Activated T-helper 17 cell treated with anti-CD3 and anti-CD28 coated beads, Interleukin-2, amount 50 U/mL, for 72 hours (primary cell): ENCODE measurements around the gene SFTPD. TPM values are rescaled to one million over a fixed set of nuclear protein-coding genes. Genes with fewer than 3 reads are reported as not detected.

Experiments used
- ATAC-seq: fragments of 150-1000 bp; cut with Tn5 transposase; replicated peaks from 2 replicates; pipeline ENCODE4 v1.10.0; 2021; ENCODE audit warnings: mild to moderate bottlenecking, moderate library complexity
- H3K27ac Mint-ChIP-seq: one replicate; pipeline ENCODE4 v1.8.0; 2022; ENCODE audit warnings: mixed read lengths
- H3K27me3 Mint-ChIP-seq: one replicate; pipeline ENCODE4 v1.8.0; 2022; ENCODE audit warnings: mixed read lengths
- H3K36me3 Mint-ChIP-seq: one replicate; pipeline ENCODE4 v1.8.0; 2022; ENCODE audit warnings: low read depth, mild to moderate bottlenecking, mixed read lengths
- H3K4me1 Mint-ChIP-seq: one replicate; pipeline ENCODE4 v1.8.0; 2022; ENCODE audit warnings: mixed read lengths
- H3K4me3 Mint-ChIP-seq: one replicate; pipeline ENCODE4 v1.8.0; 2022; ENCODE audit warnings: mild to moderate bottlenecking, mixed read lengths
- H3K9me3 Mint-ChIP-seq: one replicate; pipeline ENCODE4 v1.8.0; 2022; ENCODE audit warnings: mixed read lengths
- total RNA-seq, 2 donors: library from RNA; stranded (reverse); gene quantifications; one replicate each; pipeline ENCODE4 v1.2.3, GENCODE V29; 2022

The SFTPD gene
- total RNA-seq, 2 donors from 2014 or later, result not detected

- Mint-ChIP-seq H3K4me3 (no peak overlapping the region), H3K4me1 (peaks cover 4% of the 10 kb centered on the region), H3K9me3 (no peaks in the 10 kb centered on the region), H3K36me3 (no peaks in the 10 kb centered on the region), H3K27me3 (peaks cover 8% of the 10 kb centered on the region), H3K27ac (no peak overlapping the region)
- no peak for ATAC-seq
Measured at GRCh38 chr10:79938728-79939406, 10.0 kb downstream of the SFTPD start.

DNA sequence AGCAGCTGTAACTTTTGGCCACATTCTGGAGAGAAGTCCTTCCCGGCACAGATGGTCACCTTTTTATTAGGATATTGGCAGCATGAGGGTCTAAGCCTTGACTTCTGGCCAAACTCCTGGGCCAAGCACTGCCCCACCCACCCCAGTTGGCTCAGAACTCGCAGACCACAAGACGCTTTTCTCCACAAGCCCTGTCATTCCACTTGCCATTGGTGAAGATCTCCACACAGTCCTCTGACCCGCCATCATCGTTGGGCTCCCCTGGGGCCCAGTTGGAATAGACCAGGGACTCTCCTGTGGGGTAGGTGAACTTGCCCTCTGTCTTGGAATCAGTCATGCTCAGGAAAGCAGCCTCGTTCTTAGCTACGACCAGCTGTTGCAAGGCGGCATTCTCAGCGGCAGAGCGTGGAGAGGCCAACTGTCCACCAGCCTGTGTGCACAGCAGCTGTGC, 11.2 kb downstream of the SFTPD start:
- no peak overlapping the region for H3K27ac Mint-ChIP-seq
- H3K4me3 Mint-ChIP-seq, result no peak overlapping the region
- no peaks in the 10 kb centered on the region for H3K9me3 Mint-ChIP-seq
- H3K36me3 Mint-ChIP-seq, result no peaks in the 10 kb centered on the region
- ATAC-seq, result no peak
- peaks cover 11% of the 10 kb centered on the region for H3K27me3 Mint-ChIP-seq
- peaks cover 4% of the 10 kb centered on the region for H3K4me1 Mint-ChIP-seq

GRCh38 chr10:79936625-79937615, 12.0 kb downstream of the SFTPD start:
- H3K36me3 Mint-ChIP-seq, result no peaks in the 10 kb centered on the region
- H3K27ac Mint-ChIP-seq, result no peak overlapping the region
- H3K27me3 Mint-ChIP-seq, result peaks cover 17% of the 10 kb centered on the region
- H3K4me3 Mint-ChIP-seq, result no peak overlapping the region
- no peak for ATAC-seq
- no peaks in the 10 kb centered on the region for H3K9me3 Mint-ChIP-seq
- peaks cover 4% of the 10 kb centered on the region for H3K4me1 Mint-ChIP-seq

- Mint-ChIP-seq H3K9me3 (no peaks in the 10 kb centered on the region), H3K4me1 (peaks cover 4% of the 10 kb centered on the region), H3K27ac (no peak overlapping the region), H3K36me3 (no peaks in the 10 kb centered on the region), H3K4me3 (no peak overlapping the region), H3K27me3 (peaks cover 37% of the 10 kb centered on the region)
- no peak for ATAC-seq
Measured at GRCh38 chr10:79933961-79934360, 14.9 kb downstream of the SFTPD start.

DNA sequence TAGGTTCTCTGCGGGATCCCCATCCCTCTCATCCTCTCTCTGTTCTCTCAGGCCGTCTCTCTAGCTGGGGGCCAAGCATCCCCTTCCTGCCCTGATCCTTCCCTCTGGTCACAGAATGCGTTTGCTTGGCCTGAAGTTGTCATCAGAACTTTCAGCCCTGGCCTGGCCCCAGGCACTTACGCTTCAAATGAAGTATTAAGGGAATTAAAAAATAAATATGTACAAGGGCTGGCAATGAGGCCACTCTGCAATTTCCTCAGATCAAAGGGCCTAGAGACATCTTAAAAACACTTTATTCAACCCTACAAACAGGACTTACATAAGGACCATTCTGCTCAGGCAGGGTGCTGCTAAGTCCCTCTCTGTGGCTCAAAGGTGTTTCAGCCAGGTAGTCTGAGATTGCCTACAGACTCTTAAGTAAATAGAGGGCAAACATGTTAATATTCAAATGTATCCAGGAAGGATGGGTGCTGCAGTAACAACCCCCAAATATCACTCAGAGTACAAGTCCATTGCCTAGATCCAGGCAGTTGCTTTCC, 16.0 kb downstream of the SFTPD start:
- Mint-ChIP-seq H3K27me3 (peaks cover 34% of the 10 kb centered on the region), H3K27ac (no peak overlapping the region), H3K9me3 (no peaks in the 10 kb centered on the region), H3K4me1 (no peaks in the 10 kb centered on the region), H3K4me3 (no peak overlapping the region), H3K36me3 (no peaks in the 10 kb centered on the region)
- ATAC-seq, result no peak

GRCh38 chr10:79932307-79932706, 16.6 kb downstream of the SFTPD start:
- no peak overlapping the region for H3K27ac Mint-ChIP-seq
- H3K4me3 Mint-ChIP-seq, result no peak overlapping the region
- no peaks in the 10 kb centered on the region for H3K9me3 Mint-ChIP-seq
- H3K36me3 Mint-ChIP-seq, result no peaks in the 10 kb centered on the region
- no peak for ATAC-seq
- peaks cover 34% of the 10 kb centered on the region for H3K27me3 Mint-ChIP-seq
- no peaks in the 10 kb centered on the region for H3K4me1 Mint-ChIP-seq

GRCh38 chr10:79930751-79931150, 18.2 kb downstream of the SFTPD start:
- Mint-ChIP-seq H3K4me3 (no peak overlapping the region), H3K9me3 (no peaks in the 10 kb centered on the region), H3K27ac (no peak overlapping the region), H3K4me1 (no peaks in the 10 kb centered on the region), H3K36me3 (no peaks in the 10 kb centered on the region), H3K27me3 (peaks cover 34% of the 10 kb centered on the region)
- no peak for ATAC-seq

- no peak overlapping the region for H3K27ac Mint-ChIP-seq
- no peaks in the 10 kb centered on the region for H3K36me3 Mint-ChIP-seq
- H3K27me3 Mint-ChIP-seq, result peaks cover 34% of the 10 kb centered on the region
- no peak for ATAC-seq
- H3K4me3 Mint-ChIP-seq, result no peak overlapping the region
- no peaks in the 10 kb centered on the region for H3K9me3 Mint-ChIP-seq
- no peaks in the 10 kb centered on the region for H3K4me1 Mint-ChIP-seq
Measured at GRCh38 chr10:79930267-79930666, 18.6 kb downstream of the SFTPD start.

GRCh38 chr10:79929409-79929904, 19.4 kb downstream of the SFTPD start:
- H3K27me3 Mint-ChIP-seq, result peaks cover 31% of the 10 kb centered on the region
- H3K36me3 Mint-ChIP-seq, result no peaks in the 10 kb centered on the region
- H3K4me3 Mint-ChIP-seq, result no peak overlapping the region
- peak; percentile 94 for ATAC-seq
- no peaks in the 10 kb centered on the region for H3K9me3 Mint-ChIP-seq
- H3K27ac Mint-ChIP-seq, result no peak overlapping the region
- no peaks in the 10 kb centered on the region for H3K4me1 Mint-ChIP-seq

DNA sequence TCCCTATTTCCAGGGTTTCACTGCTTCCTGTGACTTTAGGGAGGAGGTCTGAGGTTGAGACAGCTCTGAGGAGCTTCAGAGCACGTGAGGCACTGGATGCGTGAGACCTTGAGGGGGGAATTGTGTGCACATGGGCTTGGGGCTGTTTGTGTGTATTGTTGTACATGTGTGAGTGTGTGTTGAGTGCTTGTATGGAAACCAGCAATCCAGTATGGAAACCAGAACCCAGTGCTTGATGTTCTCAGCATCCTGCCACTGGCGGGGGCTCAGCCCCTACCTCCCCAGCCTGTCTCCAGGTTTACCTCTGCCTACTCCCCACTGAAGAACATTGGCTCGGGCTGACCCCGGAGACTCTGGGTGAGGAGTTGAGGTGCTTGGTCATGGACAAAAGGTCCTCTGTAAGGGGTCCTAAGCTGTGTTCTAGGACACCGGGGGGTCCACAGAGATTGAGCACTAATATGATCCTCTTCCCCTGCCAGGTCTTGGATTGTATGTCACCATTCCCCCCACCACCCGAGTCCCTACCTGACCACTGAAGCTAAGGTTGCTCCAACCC, 20.8 kb downstream of the SFTPD start:
- no peak for ATAC-seq
- Mint-ChIP-seq H3K9me3 (no peaks in the 10 kb centered on the region), H3K27me3 (peaks cover 28% of the 10 kb centered on the region), H3K4me3 (no peak overlapping the region), H3K36me3 (no peaks in the 10 kb centered on the region), H3K4me1 (no peaks in the 10 kb centered on the region), H3K27ac (no peak overlapping the region)

DNA sequence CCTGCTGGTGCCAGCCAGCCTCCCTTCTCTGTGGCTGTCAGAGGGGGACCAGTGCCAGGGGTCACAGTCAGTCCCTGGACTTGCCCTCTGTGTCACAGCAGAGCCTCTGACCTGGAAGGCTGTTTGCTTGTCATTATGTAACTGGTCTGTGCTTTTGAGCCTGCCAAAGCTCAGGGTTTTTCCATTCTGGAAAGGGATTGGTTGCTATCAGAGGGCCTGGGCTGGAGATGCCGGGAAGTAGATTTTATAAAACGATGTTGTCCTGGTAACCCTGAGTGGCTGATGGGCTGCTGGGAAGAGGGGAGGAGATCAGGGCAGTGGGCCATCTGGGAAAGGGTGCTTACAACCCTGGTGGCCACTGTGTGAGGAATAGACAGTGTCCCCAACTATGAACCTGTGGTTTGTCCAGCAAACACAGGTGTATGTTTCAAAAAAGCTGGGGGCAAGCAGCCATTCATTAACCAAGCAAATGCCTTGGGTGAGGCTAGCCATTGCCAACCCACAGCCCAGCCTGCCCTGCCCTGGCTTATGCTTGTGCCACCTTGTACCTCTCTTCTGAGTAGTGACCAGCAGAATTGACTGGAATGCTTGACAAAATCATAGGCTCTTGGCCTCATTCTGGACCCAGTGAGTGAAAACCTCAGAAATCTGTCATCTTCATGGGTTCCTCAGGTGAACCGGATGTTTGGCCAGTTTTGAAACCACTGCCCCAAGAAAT, 21.6 kb downstream of the SFTPD start:
- no peak for ATAC-seq
- Mint-ChIP-seq H3K9me3 (no peaks in the 10 kb centered on the region), H3K4me1 (no peaks in the 10 kb centered on the region), H3K27me3 (peaks cover 21% of the 10 kb centered on the region), H3K27ac (no peak overlapping the region), H3K36me3 (no peaks in the 10 kb centered on the region), H3K4me3 (no peak overlapping the region)

- no peaks in the 10 kb centered on the region for H3K9me3 Mint-ChIP-seq
- no peak overlapping the region for H3K27ac Mint-ChIP-seq
- no peak for ATAC-seq
- peaks cover 15% of the 10 kb centered on the region for H3K27me3 Mint-ChIP-seq
- H3K4me1 Mint-ChIP-seq, result peaks cover 7% of the 10 kb centered on the region
- H3K36me3 Mint-ChIP-seq, result no peaks in the 10 kb centered on the region
- H3K4me3 Mint-ChIP-seq, result no peak overlapping the region
Measured at GRCh38 chr10:79926037-79926436, 22.9 kb downstream of the SFTPD start.

DNA sequence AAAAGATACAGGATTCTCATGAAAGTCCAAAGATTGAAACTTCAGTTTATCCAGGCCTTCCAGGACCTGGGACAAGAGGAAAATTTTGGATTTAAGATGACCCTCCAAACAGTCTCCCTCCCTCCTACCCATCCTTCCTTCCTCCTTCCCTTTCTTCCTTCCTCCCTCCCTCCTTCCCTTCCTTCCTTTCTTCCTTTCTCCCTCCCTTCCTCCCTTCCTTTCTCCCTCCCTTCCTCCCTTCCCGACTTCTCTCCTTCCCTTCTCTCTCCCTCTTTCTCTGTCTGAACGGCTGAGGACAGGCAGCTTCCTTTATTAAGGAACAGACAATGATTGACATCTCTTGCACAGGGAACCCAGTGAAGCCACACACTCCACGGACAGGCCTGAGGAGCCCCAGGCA, 23.3 kb downstream of the SFTPD start:
- Mint-ChIP-seq H3K9me3 (no peaks in the 10 kb centered on the region), H3K4me3 (no peak overlapping the region), H3K36me3 (no peaks in the 10 kb centered on the region), H3K27ac (no peak overlapping the region), H3K27me3 (peaks cover 11% of the 10 kb centered on the region), H3K4me1 (peaks cover 7% of the 10 kb centered on the region)
- ATAC-seq, result no peak

DNA sequence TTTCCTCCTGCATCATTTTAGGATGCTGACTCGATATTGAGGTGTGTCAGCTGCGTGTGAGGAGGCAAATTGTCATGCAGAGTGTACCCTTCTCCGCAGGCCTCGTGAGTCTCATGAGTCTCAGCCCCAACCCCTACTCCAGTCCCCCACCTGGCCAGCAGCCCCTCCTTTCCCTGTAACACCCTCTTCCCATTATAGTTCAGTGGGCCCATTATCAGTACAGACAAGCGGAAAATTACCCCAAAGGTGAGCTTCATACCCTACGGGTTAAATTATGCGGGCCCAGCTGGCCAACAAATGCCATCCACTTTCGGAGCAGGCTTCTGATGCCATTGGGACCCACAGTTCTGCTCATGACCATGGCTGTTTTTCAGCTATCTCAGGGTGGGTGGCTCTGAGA, 25.2 kb downstream of the SFTPD start:
- no peak for ATAC-seq
- Mint-ChIP-seq H3K4me1 (peaks cover 7% of the 10 kb centered on the region), H3K36me3 (no peaks in the 10 kb centered on the region), H3K27ac (no peak overlapping the region), H3K27me3 (no peaks in the 10 kb centered on the region), H3K9me3 (no peaks in the 10 kb centered on the region), H3K4me3 (no peak overlapping the region)
